ENCODE measurements around the gene ZNG1B. TPM values are rescaled to one million over a fixed set of nuclear protein-coding genes. Genes with fewer than 3 reads are reported as not detected.

The ZNG1B gene
- total RNA-seq, 2 experiments from 2014 or later = 34.6 to 40.0 TPM

Other genes with a start within 250 kb of the ZNG1B start
- under 1 TPM; 0.69 to 0.74 TPM for gene PAX8, start 158.8 kb upstream of the ZNG1B start, total RNA-seq
- gene FOXD4L1, start 61.0 kb downstream of the ZNG1B start, total RNA-seq = under 1 TPM; 0.15 to 0.25 TPM
- 10 to 100 TPM; 15.3 to 17.9 TPM for gene RABL2A, start 189.6 kb downstream of the ZNG1B start, total RNA-seq

Data from activated CD4-positive, alpha-beta T cell treated with anti-CD3 and anti-CD28 coated beads, Interleukin-2, amount 10 ng/mL, durations not matched to agents 7 days and 5 days (primary cell).